HL-60/S4 treated with retinoic acid at 250 ng/mL for 4 days and 3 days (cell line): ENCODE results near the gene SFXN1.

ENCODE experiments used
- in situ Hi-C: fragments of 300-500 bp; cut with MboI; formaldehyde crosslinking; loops from 2 replicates; pipeline ENCODE4 v1.7.0; 2022; ENCODE audit warnings: low sequenced_read_pairs

SFXN1 gene

GRCh38 chr5:175535796-175536195 lies 57.4 kb downstream of the SFXN1 start:
- in situ Hi-C loops = loop anchor here (10.0 to 25.0 kb wide), 2 partner anchors 159 to 352 kb away; no protein-coding TSS in a partner anchor

- in situ Hi-C loops = loop anchor here (10.0 to 25.0 kb wide), 2 partner anchors 156 to 349 kb away; no protein-coding TSS in a partner anchor
These were observed 60.2 kb downstream of the SFXN1 start for GRCh38 chr5:175538576-175538975.

GRCh38 chr5:175539936-175540335 lies 61.6 kb downstream of the SFXN1 start:
- in situ Hi-C loops = loop anchor here (10.0 to 25.0 kb wide), 2 partner anchors 155 to 347 kb away; no protein-coding TSS in a partner anchor

- in situ Hi-C loops = loop anchor here (25.0 kb wide), 1 partner anchor 346 kb away; no protein-coding TSS in a partner anchor
These were observed 62.9 kb downstream of the SFXN1 start for GRCh38 chr5:175541264-175541663.

GRCh38 chr5:175542232-175542965 lies 64.0 kb downstream of the SFXN1 start:
- in situ Hi-C loops = loop anchor here (25.0 kb wide), 1 partner anchor 345 kb away; no protein-coding TSS in a partner anchor

- in situ Hi-C loops = loop anchor here (25.0 kb wide), 1 partner anchor 344 kb away; no protein-coding TSS in a partner anchor
These were observed 64.5 kb downstream of the SFXN1 start for GRCh38 chr5:175542966-175543235.

- in situ Hi-C loops = loop anchor here (25.0 kb wide), 1 partner anchor 343 kb away; no protein-coding TSS in a partner anchor
These were observed 65.8 kb downstream of the SFXN1 start for GRCh38 chr5:175544108-175544511.

GRCh38 chr5:175544586-175544985 lies 66.2 kb downstream of the SFXN1 start:
- in situ Hi-C loops = loop anchor here (25.0 kb wide), 1 partner anchor 343 kb away; no protein-coding TSS in a partner anchor

GRCh38 chr5:175547842-175548241 lies 69.5 kb downstream of the SFXN1 start:
- in situ Hi-C loops = loop anchor here (25.0 kb wide), 1 partner anchor 339 kb away; no protein-coding TSS in a partner anchor

- in situ Hi-C loops = loop anchor here (25.0 kb wide), 1 partner anchor 339 kb away; no protein-coding TSS in a partner anchor
These were observed 70.4 kb downstream of the SFXN1 start for GRCh38 chr5:175548626-175549311.

GRCh38 chr5:175550055-175550805 lies 71.9 kb downstream of the SFXN1 start:
- in situ Hi-C loops = no loop called here

GRCh38 chr5:175551266-175551665 lies 72.9 kb downstream of the SFXN1 start:
- in situ Hi-C loops = no loop called here

GRCh38 chr5:175554296-175554695 lies 75.9 kb downstream of the SFXN1 start:
- in situ Hi-C loops = no loop called here

- in situ Hi-C loops = no loop called here
These were observed 76.9 kb downstream of the SFXN1 start for GRCh38 chr5:175555168-175555785.

GRCh38 chr5:175556794-175557193 lies 78.4 kb downstream of the SFXN1 start:
- in situ Hi-C loops = no loop called here

GRCh38 chr5:175557778-175558177 lies 79.4 kb downstream of the SFXN1 start:
- in situ Hi-C loops = no loop called here

- in situ Hi-C loops = no loop called here
These were observed 80.6 kb downstream of the SFXN1 start for GRCh38 chr5:175558801-175559480.

GRCh38 chr5:175560011-175560410 lies 81.7 kb downstream of the SFXN1 start:
- in situ Hi-C loops = no loop called here

- in situ Hi-C loops = no loop called here
These were observed 82.7 kb downstream of the SFXN1 start for GRCh38 chr5:175561085-175561484.

- in situ Hi-C loops = no loop called here
These were observed 86.4 kb downstream of the SFXN1 start for GRCh38 chr5:175564716-175565115.
